Ishikawa (cell line): Measurements from ENCODE around the gene ZMYND12.

Source experiments
- CEBPB ChIP-seq: IDR thresholded peaks from 2 replicates; pipeline ENCODE4 v1.6.1; 2012
- CREB1 ChIP-seq: IDR thresholded peaks from 2 replicates; pipeline ENCODE4 v1.6.1; 2012; ENCODE audit warnings: low read depth
- MAX ChIP-seq: IDR thresholded peaks from 2 replicates; pipeline ENCODE4 v1.6.1; 2012
- NFIC ChIP-seq: IDR thresholded peaks from 2 replicates; pipeline ENCODE4 v1.6.1; 2012
- RAD21 ChIP-seq: IDR thresholded peaks from 2 replicates; pipeline ENCODE4 v1.6.1; 2012; ENCODE audit warnings: low read depth
- TAF1 ChIP-seq: IDR thresholded peaks from 2 replicates; pipeline ENCODE4 v1.6.1; 2012; ENCODE audit warnings: low read depth, mild to moderate bottlenecking
- YY1 ChIP-seq: IDR thresholded peaks from 2 replicates; pipeline ENCODE4 v1.6.1; 2012; ENCODE audit warnings: low read depth
- ZBTB7A ChIP-seq: IDR thresholded peaks from 2 replicates; pipeline ENCODE4 v1.6.1; 2012; ENCODE audit warnings: low read depth
- TF ChIP-seq, protein P1 (sequence below): IDR thresholded peaks from 2 replicates; pipeline ENCODE4 v1.6.1; 2012; ENCODE audit warnings: low read depth, mild to moderate bottlenecking

DNA sequence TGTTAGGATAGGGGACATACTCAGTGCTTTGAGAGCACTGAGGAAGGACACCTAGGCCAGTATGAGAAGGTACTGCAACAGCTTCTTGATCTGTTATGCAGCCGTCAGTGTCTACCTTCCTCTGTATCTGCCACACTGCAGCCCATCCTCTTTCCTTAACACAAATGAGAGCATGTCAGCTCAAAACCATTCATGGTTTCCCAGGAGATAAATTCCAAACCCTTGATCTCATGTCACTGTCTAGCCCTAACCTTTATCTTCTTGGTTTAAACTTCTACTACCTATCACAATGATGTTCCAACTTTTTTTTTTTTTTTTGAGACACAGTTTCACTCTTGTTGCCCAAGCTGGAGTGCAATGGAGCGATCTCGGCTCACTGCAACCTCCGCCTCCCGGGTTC lies 1.4 kb downstream of the ZMYND12 start:
- TF ChIP-seq YY1 (no peak), CREB1 (no peak), RAD21 (no peak), ZBTB7A (no peak), NFIC (no peak), CEBPB (no peak), MAX (no peak), TAF1 (no peak)
- TF ChIP-seq, protein P1, sequence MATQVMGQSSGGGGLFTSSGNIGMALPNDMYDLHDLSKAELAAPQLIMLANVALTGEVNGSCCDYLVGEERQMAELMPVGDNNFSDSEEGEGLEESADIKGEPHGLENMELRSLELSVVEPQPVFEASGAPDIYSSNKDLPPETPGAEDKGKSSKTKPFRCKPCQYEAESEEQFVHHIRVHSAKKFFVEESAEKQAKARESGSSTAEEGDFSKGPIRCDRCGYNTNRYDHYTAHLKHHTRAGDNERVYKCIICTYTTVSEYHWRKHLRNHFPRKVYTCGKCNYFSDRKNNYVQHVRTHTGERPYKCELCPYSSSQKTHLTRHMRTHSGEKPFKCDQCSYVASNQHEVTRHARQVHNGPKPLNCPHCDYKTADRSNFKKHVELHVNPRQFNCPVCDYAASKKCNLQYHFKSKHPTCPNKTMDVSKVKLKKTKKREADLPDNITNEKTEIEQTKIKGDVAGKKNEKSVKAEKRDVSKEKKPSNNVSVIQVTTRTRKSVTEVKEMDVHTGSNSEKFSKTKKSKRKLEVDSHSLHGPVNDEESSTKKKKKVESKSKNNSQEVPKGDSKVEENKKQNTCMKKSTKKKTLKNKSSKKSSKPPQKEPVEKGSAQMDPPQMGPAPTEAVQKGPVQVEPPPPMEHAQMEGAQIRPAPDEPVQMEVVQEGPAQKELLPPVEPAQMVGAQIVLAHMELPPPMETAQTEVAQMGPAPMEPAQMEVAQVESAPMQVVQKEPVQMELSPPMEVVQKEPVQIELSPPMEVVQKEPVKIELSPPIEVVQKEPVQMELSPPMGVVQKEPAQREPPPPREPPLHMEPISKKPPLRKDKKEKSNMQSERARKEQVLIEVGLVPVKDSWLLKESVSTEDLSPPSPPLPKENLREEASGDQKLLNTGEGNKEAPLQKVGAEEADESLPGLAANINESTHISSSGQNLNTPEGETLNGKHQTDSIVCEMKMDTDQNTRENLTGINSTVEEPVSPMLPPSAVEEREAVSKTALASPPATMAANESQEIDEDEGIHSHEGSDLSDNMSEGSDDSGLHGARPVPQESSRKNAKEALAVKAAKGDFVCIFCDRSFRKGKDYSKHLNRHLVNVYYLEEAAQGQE: no peak
